HG03025 (cell line): ENCODE data around the gene ITGA1.
"Not testable (repeated sequence)": the region's sequence is repeated elsewhere in the genome, so short reads cannot be mapped to it uniquely, and the experiment has no call there.

Experiments used
- ATAC-seq: cut with Tn5 transposase; IDR thresholded peaks from one replicate; pipeline ENCODE4 v1.9.1; 2021; ENCODE audit warnings: mild to moderate bottlenecking, moderate library complexity; ENCODE audit not compliant: unreplicated experiment, low FRiP score

ITGA1 gene

DNA sequence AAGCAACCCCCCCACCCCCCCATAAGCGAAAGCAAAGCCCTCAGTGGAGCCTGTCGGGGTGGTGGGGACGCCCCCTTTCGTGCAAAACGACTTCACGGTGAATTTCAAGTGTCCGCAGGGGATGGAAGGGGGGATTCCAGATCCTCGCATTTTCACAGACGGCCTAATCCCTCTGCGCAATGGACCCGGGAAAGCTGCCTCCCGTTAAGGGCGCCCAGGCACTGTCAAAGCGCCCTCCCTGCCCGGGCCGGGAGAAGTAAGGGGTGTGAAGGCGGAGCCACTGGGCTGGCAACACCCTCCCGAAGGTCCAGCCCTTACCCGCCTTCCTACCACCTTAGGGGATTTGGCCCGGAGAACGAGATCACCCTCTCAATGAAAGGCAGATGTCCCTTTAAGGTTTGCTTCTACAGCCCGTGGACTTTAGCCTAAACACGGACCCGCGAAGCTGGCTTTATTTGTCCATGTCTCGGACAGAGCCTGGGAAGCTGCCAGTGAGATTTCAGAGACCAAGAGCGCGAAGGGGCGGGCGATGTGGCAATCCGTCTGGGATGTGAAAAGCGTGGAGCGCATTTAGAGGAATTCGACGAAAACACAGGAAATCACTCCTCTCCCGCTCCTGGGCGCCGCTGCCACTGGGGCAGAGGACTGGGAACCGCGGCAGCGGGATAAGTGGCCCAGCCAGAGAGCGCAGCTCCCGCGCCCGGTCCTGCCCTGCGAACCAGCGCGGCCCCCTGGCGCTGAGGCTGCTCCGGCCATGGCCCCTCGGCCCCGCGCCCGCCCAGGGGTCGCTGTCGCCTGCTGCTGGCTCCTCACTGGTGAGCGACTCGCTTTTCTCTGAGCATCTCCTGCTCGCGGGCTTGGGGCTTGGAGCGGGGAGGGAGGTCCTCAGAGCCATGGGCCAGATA lies at the start of gene ITGA1, which contains the start of gene PELO:
TSS of gene ITGA1 (plus strand) at position 317 of the 905 bp plus-strand sequence. CDS start at position 755, 438 bp downstream.
TSS of gene PELO (plus strand) at position 317 of the 905 bp plus-strand sequence. CDS start 12,479 bp downstream, outside the sequence.
- ATAC-seq: peak; percentile 76

GRCh38 chr5:52738095-52738506 lies 49.6 kb upstream of the ITGA1 start:
- ATAC-seq: no peak

DNA sequence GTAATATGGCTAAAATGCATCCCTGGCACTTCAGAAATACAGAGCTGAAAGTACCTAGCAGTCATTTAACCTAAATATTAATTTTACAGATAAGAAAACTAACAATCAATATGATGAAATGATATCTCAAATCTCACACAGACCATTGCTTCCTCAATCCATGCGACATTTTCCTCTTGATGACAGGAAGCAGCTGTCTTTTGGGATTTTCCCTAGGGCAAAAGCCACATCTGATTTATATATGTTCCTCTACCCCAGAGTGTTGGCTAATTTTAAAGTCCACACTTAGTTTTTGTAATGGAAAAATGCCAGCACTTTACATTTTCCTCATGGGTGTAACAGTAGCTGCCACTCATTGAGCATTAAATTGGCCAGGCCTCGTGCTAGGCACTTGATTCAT lies 47.7 kb upstream of the ITGA1 start:
- no peak for ATAC-seq

- ATAC-seq: no peak
Observed at GRCh38 chr5:52743012-52743411, 44.7 kb upstream of the ITGA1 start.

GRCh38 chr5:52743529-52743928 lies 44.2 kb upstream of the ITGA1 start:
- ATAC-seq: no peak

GRCh38 chr5:52743970-52744369 lies 43.7 kb upstream of the ITGA1 start:
- ATAC-seq: peak; percentile 71

GRCh38 chr5:52744867-52745458 lies 42.8 kb upstream of the ITGA1 start:
- not testable (repeated sequence) for ATAC-seq

GRCh38 chr5:52746539-52746938 lies 41.2 kb upstream of the ITGA1 start:
- ATAC-seq: no peak

- ATAC-seq: no peak
Observed at GRCh38 chr5:52748590-52748989, 39.1 kb upstream of the ITGA1 start.

- no peak for ATAC-seq
Observed at GRCh38 chr5:52749666-52750065, 38.0 kb upstream of the ITGA1 start.

GRCh38 chr5:52751137-52751536 lies 36.6 kb upstream of the ITGA1 start:
- no peak for ATAC-seq

GRCh38 chr5:52754051-52754450 lies 33.7 kb upstream of the ITGA1 start:
- no peak for ATAC-seq

DNA sequence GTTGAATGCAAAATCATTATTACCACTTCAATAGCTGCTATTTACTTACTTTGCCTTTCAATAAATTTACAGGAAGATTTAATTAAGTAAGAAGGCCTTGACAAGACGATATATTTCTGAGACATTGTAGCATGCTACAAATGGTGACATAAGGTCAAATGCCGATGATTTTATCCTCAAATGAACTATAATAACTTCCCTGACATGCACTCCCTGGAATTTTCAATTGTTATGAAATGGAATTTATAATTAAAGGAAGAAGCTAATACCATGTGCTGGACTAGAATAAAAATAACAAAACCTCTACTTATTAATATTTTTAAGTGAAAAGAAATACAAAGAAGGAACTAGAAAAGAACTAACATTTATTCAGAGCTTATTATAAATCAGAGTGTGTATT lies 30.2 kb upstream of the ITGA1 start:
- ATAC-seq: no peak

DNA sequence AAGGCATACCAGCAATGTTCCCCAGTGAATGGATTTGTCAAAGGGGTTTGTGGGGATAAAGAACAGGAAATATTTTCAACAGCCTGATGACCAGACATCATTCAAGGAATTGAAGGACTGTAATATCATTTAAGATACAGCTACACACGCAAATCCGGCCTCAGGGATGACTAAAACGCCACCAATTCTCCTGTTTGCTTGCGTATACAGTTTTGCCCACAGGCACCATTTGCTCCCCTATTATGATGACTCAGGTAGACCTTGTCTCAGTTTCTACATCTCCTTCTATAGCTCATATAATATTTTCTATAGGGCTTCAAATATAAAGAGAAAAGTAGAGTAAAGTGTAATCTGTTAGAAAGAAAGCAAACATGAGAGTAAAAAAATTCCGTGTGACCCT lies 29.7 kb upstream of the ITGA1 start:
- ATAC-seq: no peak

DNA sequence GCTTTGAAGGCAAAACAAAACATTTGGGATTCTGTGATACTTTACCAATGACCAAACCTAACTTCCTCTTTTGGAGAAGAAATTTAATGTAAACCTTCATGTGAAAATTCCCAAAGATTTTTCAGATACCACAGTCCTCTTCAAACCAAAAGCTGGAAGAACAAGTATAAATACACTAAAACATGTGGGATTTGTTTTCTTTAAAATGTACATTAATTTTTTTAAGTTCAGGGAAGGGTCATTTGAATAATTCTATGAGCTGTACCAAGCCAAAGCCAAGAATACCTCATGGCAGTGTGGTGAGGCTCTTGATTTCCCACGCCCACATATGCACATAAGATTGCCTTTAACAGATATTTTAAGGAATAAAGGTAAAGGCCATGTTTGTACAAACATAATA lies 28.4 kb upstream of the ITGA1 start:
- ATAC-seq: no peak

- no peak for ATAC-seq
Observed at GRCh38 chr5:52760695-52761366, 26.9 kb upstream of the ITGA1 start.

GRCh38 chr5:52767217-52767743 lies 20.4 kb upstream of the ITGA1 start:
- ATAC-seq: no peak

GRCh38 chr5:52767766-52768480 lies 19.8 kb upstream of the ITGA1 start:
- no peak for ATAC-seq

DNA sequence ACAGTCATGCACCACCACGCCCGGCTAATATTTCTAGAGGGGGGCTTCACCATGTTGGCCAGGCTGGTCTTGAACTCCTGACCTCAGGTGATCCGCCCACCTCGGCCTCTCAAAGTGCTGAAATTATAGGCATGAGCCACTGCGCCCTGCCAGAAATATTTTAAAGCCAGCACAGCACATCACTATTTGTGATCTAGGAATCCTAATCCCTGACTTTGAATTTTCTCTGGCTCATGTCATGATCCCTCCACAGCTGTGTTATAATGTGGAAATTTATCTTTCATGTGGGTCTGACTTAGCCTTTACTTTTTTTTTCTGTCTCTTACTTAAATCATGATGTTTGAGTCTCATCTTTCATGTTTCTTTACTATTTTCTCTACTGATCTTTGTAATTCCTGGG lies 18.7 kb upstream of the ITGA1 start:
- no peak for ATAC-seq

- no peak for ATAC-seq
Observed at GRCh38 chr5:52770287-52770939, 17.3 kb upstream of the ITGA1 start.
